IPS DF 4.7 (cell line): Measurements from ENCODE around the gene P2RY12.
A peak's percentile ranks its signal among the peaks of the same experiment; 100 is the strongest.
"Not testable (repeated sequence)": the region's sequence is repeated elsewhere in the genome, so short reads cannot be mapped to it uniquely, and the experiment has no call there.

Source experiments
- DNase-seq: peaks from one replicate; pipeline ENCODE4 v3.0.0-alpha.2; 2013; ENCODE audit warnings: low spot score; ENCODE audit errors: extremely low read depth

The P2RY12 gene

GRCh38 chr3:151393146-151393830 lies 8.7 kb upstream of the P2RY12 start:
- DNase-seq: peak; percentile 53

GRCh38 chr3:151392191-151392590 lies 7.6 kb upstream of the P2RY12 start:
- DNase-seq: not testable (repeated sequence)

- no peak for DNase-seq
These were observed 7.2 kb upstream of the P2RY12 start for GRCh38 chr3:151391720-151392119.

- no peak for DNase-seq
These were observed 3.3 kb upstream of the P2RY12 start for GRCh38 chr3:151387842-151388241.

DNA sequence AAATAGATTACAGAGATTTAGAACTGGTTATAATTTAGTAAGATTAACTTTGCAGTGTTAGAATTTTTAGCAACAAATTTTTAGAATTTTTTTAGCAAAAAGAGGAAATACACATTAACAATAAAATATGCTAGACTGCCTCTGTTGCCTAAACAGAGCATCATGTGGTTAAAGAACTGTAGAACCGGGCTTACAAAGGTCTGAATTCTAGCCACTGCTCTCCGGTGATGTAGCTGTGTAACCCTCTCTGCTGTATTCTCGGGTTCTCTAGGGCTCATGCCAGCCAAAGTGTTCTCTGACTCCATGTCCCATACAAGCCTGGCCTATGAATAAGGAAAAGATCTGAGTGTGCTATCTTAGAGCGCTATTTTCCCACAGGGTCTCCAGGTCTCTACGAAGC lies 2.9 kb upstream of the P2RY12 start:
- no peak for DNase-seq

DNA sequence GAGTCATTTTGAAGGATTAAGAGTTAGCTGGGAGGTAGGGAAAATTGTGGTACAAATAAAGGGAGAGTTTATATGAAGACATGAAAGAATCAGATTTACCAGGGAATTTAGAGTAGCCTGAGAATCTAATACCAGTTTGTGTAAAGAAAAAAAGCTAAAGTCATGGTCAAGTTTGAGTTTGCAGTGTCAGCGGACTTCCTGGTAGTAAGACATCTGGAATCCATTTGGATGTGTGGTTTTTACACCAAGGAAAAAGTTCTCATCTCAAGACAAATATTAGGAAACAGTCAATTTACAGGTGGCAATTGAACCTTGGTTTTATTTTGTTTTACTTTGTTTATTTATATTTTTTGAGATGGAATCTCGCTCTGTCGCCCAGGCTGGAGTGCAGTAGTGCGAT lies 1.5 kb upstream of the P2RY12 start:
- DNase-seq: no peak

GRCh38 chr3:151383956-151384355 lies 597 bp downstream of the P2RY12 start:
- DNase-seq: no peak

DNA sequence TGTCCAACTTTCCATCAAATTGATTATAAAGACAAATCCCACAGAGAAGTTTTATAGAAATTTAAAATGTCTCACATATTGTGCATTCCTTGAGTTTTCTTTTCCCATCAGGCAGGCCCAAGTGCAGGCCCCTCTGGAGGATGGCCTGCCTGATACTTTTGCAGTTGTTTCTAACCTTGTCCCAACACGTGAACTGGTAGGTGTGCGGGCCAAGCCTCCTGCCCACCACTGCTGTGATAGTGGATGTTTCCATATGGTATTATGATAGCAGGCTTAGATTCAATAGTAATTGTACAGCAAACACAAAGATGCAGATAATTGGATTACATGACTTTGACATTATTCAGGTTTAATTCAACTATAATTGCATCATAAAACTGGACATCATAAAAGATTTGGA lies 1.4 kb downstream of the P2RY12 start:
- no peak for DNase-seq

GRCh38 chr3:151382671-151383070 lies 1.9 kb downstream of the P2RY12 start:
- no peak for DNase-seq

DNA sequence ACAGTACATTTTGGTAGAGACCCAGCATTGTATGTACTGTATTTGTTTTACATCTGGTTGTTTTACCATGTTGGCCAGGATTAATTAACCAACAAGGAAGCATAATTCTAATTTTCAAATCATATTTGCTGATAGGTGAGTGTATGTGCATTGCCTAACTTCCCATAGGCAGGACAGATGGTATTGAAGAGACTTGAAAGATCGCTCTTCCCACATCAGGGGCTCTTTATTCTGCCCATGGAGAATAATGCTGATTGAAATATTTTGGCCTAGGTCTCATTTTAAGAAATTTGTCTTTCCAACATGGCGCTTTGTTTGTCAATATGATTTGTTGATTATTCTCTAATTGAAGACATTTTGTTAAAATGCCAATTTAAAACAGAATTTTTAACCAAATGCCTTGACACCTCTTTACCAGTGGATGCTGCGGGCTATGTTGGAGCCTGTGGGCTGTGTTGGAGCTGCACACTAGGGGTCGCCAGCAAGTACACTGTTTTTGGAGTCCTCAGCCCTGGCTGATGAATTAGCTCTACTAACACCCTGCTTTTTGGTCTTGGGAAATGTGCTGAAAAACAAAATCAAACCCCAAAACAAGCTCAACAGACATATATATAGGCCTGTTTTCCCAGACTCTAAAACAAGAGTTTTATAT lies 5.3 kb downstream of the P2RY12 start:
- no peak for DNase-seq

DNA sequence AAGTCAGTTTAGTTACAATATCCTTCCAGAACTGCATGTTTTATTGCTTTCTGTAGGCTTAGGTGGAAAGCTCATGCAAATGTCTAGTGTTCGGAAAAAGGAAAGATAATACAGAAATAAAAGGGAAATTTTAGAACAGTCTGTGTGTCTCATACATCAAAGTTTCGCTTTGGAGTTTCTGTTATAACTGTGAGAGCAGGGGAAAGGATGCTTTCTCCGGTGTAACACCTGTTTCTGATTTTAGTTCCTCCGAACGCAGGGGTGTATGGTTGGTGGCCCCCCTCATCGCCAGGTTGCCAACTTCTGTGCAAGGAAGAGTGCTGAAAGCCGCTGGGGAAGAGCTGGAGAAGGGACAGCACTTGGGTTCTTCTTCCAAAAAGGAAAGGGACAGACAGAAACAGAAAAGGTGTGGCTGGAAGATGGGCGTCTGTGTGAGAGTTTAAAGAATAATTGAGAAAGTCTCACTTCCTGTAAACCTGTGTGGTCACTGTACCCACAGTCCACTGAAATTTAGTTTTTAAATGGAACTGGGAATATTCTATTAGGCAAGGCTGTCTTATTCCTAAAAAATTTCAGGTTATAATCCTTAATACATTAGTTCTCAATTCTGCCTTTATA lies 6.7 kb downstream of the P2RY12 start:
- DNase-seq: no peak

DNA sequence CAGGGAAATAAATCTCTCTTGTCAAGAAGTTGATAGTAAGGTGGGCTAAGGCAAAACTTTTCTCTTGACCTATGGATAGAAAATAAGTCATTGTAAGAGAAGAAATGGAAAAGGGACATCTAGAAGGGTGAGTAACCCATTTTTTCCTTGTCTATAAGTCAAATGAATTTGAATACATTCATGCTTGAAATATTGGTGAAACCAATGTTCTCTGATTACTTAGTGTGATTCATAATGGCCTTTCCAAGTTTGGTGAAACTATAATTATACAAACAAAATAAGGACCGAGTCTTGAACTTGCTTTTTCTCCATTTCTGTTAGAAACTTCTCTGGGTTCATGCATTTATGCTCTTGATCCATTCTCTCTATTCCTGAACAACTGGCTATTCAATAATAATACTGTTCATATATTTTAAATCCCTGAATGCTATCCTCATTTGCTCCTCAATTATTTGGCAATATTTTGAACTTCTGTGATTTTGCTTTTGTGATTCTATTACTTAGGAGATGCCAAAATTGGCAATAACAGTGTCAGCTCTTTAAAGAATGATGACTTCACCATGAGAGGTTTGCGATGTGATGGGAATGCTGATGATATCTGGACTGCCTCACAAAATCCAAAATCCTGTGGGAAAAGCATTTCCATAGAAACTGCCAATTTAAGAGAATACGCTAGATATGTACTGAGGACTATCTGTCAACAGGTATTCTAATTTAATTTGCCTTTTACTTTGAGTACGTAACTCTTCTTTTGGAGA lies 12.3 kb downstream of the P2RY12 start:
- no peak for DNase-seq

DNA sequence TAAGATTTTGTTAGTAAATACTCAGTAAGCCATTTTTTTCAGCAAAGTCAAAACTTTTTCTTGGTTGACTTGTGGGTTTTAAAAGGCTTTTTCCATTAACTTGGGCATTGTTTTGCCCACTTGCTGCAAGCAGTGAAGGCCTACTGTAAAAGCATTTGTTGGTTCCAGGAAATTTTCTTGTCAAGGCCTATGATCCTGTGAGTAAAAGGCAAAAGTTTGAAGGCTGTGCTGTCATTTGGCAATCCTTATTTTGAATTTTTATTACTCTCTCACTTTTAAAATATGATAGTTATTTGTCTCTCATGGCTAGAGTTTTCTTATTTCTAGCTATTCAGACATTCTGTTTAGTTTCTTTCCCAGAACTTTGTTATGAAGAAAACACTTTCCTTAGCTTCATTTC lies 13.0 kb downstream of the P2RY12 start:
- DNase-seq: no peak

- DNase-seq: no peak
These were observed 17.1 kb downstream of the P2RY12 start for GRCh38 chr3:151367448-151367847.

- DNase-seq: no peak
These were observed 17.6 kb downstream of the P2RY12 start for GRCh38 chr3:151366993-151367392.

- no peak for DNase-seq
These were observed 21.8 kb downstream of the P2RY12 start for GRCh38 chr3:151362751-151363174.

DNA sequence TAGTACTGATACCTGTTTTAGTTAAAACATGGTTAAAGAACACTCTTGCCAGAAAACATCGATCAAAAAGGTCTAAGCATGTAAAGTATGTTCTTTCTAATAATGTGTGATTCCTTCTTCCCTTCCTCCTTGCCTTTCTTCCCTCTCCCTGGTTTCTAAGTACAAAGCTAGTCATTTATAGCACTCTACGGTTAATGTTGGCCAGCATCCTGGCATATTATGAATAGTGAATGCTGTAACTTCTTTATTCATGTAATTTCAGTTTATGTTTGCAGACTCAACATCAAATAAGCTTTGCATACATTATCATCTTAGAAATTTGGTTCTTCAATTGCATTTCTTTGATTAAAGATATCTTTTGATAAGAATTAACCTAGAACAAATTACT lies 27.1 kb downstream of the P2RY12 start:
- no peak for DNase-seq

GRCh38 chr3:151356794-151357462 lies 27.6 kb downstream of the P2RY12 start:
- no peak for DNase-seq

- DNase-seq: no peak
These were observed 32.9 kb downstream of the P2RY12 start for GRCh38 chr3:151351648-151352047.

GRCh38 chr3:151351219-151351618 lies 33.3 kb downstream of the P2RY12 start:
- DNase-seq: no peak

DNA sequence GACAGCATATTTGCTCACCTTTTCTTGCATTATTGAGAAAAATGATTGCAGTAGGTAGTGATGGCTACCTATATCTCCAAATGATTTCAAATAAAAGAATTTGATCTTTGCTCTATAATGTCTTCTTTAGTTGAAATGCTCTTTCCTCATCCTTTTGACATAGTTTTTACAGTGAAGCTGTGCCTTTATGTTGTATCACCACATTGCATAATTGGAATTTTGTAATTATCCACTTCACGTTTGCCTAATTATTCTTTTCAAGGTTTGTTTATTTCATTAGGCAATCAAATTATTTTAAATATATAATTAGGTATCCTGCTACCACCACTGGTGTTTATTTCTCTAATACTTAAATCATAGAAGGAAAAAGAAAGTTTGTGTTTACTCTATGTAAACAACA lies 33.9 kb downstream of the P2RY12 start:
- DNase-seq: no peak

DNA sequence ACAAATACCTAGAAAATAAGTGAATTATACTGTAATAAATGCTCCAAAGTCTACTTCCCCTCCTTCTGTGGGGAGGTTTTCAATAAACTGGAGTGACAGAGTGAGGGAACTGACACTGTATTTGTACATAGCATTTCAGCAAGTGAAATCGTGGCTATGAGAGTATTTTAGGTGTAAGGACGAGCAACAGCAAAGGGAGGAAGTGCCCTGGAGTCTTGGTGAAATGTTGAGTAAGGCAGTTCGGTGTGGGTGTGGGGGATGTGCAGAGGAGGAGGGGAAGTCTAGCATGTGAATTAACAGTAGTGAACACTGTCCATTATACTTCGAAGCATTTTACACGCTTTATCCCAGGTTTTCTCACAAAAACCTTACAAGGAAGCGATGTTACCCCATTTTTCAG lies 37.1 kb downstream of the P2RY12 start:
- no peak for DNase-seq
